OCI-LY7 (cell line): ENCODE measurements around the gene UGT1A9. TPM values are rescaled to one million over a fixed set of nuclear protein-coding genes. Genes with fewer than 3 reads are reported as not detected.

Experiments used
- BruUV-seq: library from RNA; stranded (reverse); fragments of 400-500 nt; replicated peaks from 2 replicates; lab custom pipeline; 2021; lab: Mats Ljungman, UMichigan
- CTCF ChIA-PET: fragments of 300-600 bp; sonication (Branson Sonifier 250); formaldehyde crosslinking; loops from one replicate; lab custom pipeline; 2022; ENCODE audit warnings: antibody characterized with exemption; ENCODE audit not compliant: unreplicated experiment; lab: Charles Lee
- POLR2A ChIA-PET: fragments of 300-600 bp; sonication (Branson Sonifier 250); formaldehyde crosslinking; loops from one replicate; lab custom pipeline; 2022; ENCODE audit warnings: antibody characterized with exemption; lab: Charles Lee
- DNase-seq: peaks from one replicate; pipeline ENCODE4 v3.0.0-alpha.2; 2015; ENCODE audit warnings: low spot score
- H2AFZ ChIP-seq: fragments of 200-600 bp; sonication (generic), shearing (Covaris generic); 2 replicates; pipeline ENCODE4 v1.6.1; 2014; ENCODE audit warnings: mild to moderate bottlenecking, antibody characterized with exemption, low read length, moderate library complexity
- H3K27ac ChIP-seq: fragments of 200-600 bp; sonication (generic); 2 replicates; pipeline ENCODE4 v1.5.1; 2014; ENCODE audit warnings: mixed run types, low read depth, mild to moderate bottlenecking, moderate library complexity, low read length, inconsistent platforms; ENCODE audit not compliant: poor library complexity, severe bottlenecking
- H3K36me3 ChIP-seq: fragments of 200-600 bp; sonication (generic); 2 replicates; pipeline ENCODE4 v1.6.1; 2014; ENCODE audit warnings: mild to moderate bottlenecking, antibody characterized with exemption, low read length, moderate library complexity, mixed read lengths; ENCODE audit not compliant: insufficient read depth
- H3K4me1 ChIP-seq: fragments of 200-600 bp; sonication (generic); 2 replicates; pipeline ENCODE4 v1.5.1; 2014; ENCODE audit warnings: mild to moderate bottlenecking, low read length; ENCODE audit not compliant: insufficient read depth, poor library complexity, severe bottlenecking
- H3K4me2 ChIP-seq: fragments of 200-600 bp; sonication (generic); 2 replicates; pipeline ENCODE4 v1.6.1; 2014; ENCODE audit warnings: mild to moderate bottlenecking, low read length
- H3K4me3 ChIP-seq: fragments of 200-600 bp; sonication (generic); 2 replicates; pipeline ENCODE4 v1.5.1; 2014; ENCODE audit warnings: mild to moderate bottlenecking, low read depth, low read length; ENCODE audit not compliant: poor library complexity, severe bottlenecking
- H3K79me2 ChIP-seq: fragments of 200-600 bp; sonication (generic); 2 replicates; pipeline ENCODE4 v1.6.1; 2016; ENCODE audit warnings: low read depth, mild to moderate bottlenecking, low read length, moderate library complexity, mixed read lengths; ENCODE audit not compliant: insufficient read depth
- H3K9me2 ChIP-seq: fragments of 200-600 bp; sonication (generic); 2 replicates; pipeline ENCODE4 v1.6.1; 2016; ENCODE audit warnings: mild to moderate bottlenecking, low read length, mixed read lengths; ENCODE audit not compliant: insufficient read depth
- H3K9me3 ChIP-seq: fragments of 200-600 bp; sonication (generic); 2 replicates; pipeline ENCODE4 v1.6.1; 2014; ENCODE audit warnings: mild to moderate bottlenecking, mixed run types, low read length, mixed read lengths
- H4K20me1 ChIP-seq: fragments of 200-600 bp; sonication (generic); 2 replicates; pipeline ENCODE4 v1.6.1; 2014; ENCODE audit warnings: mild to moderate bottlenecking, antibody characterized with exemption, low read length, moderate library complexity, mixed read lengths; ENCODE audit not compliant: insufficient read depth
- CTCF ChIP-seq: fragments of 200-600 bp; sonication (generic); conservative IDR thresholded peaks from 2 replicates; pipeline ENCODE4 v1.5.1; 2014; ENCODE audit warnings: mild to moderate bottlenecking, antibody characterized with exemption, low read length, moderate library complexity, mixed read lengths
- EZH2phosphoT487 ChIP-seq: fragments of 200-600 bp; sonication (generic); IDR thresholded peaks from 2 replicates; pipeline ENCODE4 v1.6.1; 2018; ENCODE audit warnings: low read depth, borderline replicate concordance, mild to moderate bottlenecking, mixed run types, antibody characterized with exemption, low read length, moderate library complexity, mixed read lengths
- intact Hi-C: fragments of 100-400 bp; cut with micrococcal nuclease; formaldehyde crosslinking; loops from one replicate; pipeline ENCODE4 v1.10.0; 2022; ENCODE audit not compliant: unreplicated experiment
- total RNA-seq, 2 experiments: library from RNA; depleted of rRNA in 1 of 2; stranded (reverse); fragments of >200 nt in 1 of 2; shearing (Covaris generic) in 1 of 2; gene quantifications; 2 replicates each; pipeline ENCODE4 v1.2.3, GENCODE V29; 2014 to 2022

The UGT1A9 gene
- total RNA-seq, 2 experiments from 2014 or later: not detected

- no peak for DNase-seq
- Histone ChIP-seq H3K79me2 (no peaks in the 10 kb centered on the region), H3K9me3 (no peaks in the 10 kb centered on the region), H3K4me1 (peaks cover 3% of the 10 kb centered on the region), H3K4me3 (no peak overlapping the region), H3K9me2 (no peaks in the 10 kb centered on the region), H3K36me3 (no peaks in the 10 kb centered on the region), H3K4me2 (no peak overlapping the region), H2AFZ (no peak overlapping the region), H3K27ac (no peak overlapping the region), H4K20me1 (no peaks in the 10 kb centered on the region)
- POLR2A ChIA-PET: no interaction called here
- BruUV-seq: no TSS peak
- TF ChIP-seq EZH2phosphoT487: no peak
- no peak for TF ChIP-seq CTCF
- CTCF ChIA-PET: no interaction called here
- intact Hi-C loops: no loop called here
Observed at GRCh38 chr2:233680361-233681045, 8.8 kb downstream of the UGT1A9 start.

GRCh38 chr2:233681521-233682099 lies 9.9 kb downstream of the UGT1A9 start, which contains the start of gene UGT1A7:
UGT1A7 (plus strand) TSS chr2:233681901; CDS start chr2:233681938, 37 bp downstream.
- no peak for DNase-seq
- Histone ChIP-seq H3K36me3 (no peaks in the 10 kb centered on the region), H3K27ac (no peak within 1 kb of the TSS), H3K4me1 (peaks cover 3% of the 10 kb centered on the region), H4K20me1 (no peaks in the 10 kb centered on the region), H3K4me3 (no peak within 1 kb of the TSS), H2AFZ (no peak within 1 kb of the TSS), H3K9me3 (no peaks in the 10 kb centered on the region), H3K79me2 (no peaks in the 10 kb centered on the region), H3K9me2 (no peaks in the 10 kb centered on the region), H3K4me2 (no peak within 1 kb of the TSS)
- ChIA-PET CTCF (no interaction called here), POLR2A (interaction anchor here (0.6 to 0.7 kb wide), 4 partner anchors 44 to 918 kb away, joined by 3 read pairs; no protein-coding TSS in a partner anchor)
- TF ChIP-seq EZH2phosphoT487 (no peak), CTCF (no peak)
- intact Hi-C loops: no loop called here
- no TSS peak for BruUV-seq

- no peak overlapping the region for H3K27ac ChIP-seq
- DNase-seq: no peak
- no peak overlapping the region for H3K4me3 ChIP-seq
- H3K4me1 ChIP-seq: peaks cover 3% of the 10 kb centered on the region
- ChIA-PET CTCF (no interaction called here), POLR2A (no interaction called here)
- intact Hi-C loops: no loop called here
- no peaks in the 10 kb centered on the region for H3K9me3 ChIP-seq
- no peak overlapping the region for H2AFZ ChIP-seq
- no peaks in the 10 kb centered on the region for H3K9me2 ChIP-seq
- H3K4me2 ChIP-seq: no peak overlapping the region
- no peaks in the 10 kb centered on the region for H3K79me2 ChIP-seq
- H4K20me1 ChIP-seq: no peaks in the 10 kb centered on the region
- no peak for TF ChIP-seq CTCF
- no peak for TF ChIP-seq EZH2phosphoT487
- no peaks in the 10 kb centered on the region for H3K36me3 ChIP-seq
- no TSS peak for BruUV-seq
Observed at GRCh38 chr2:233684640-233685039, 12.9 kb downstream of the UGT1A9 start.
